BE2C (cell line): ENCODE measurements around the gene FAM32A.

Source experiments
- DNase-seq: peaks from one replicate; pipeline ENCODE4 v3.0.0-alpha.2; 2020
- H3K27me3 ChIP-seq: fragments of 250-450 bp; sonication (Bioruptor Pico); 2 replicates; pipeline ENCODE4 v1.5.1; 2020; ENCODE audit warnings: mild to moderate bottlenecking
- H3K36me3 ChIP-seq: fragments of 250-450 bp; sonication (Bioruptor Pico); 2 replicates; pipeline ENCODE4 v1.5.1; 2020; ENCODE audit warnings: mild to moderate bottlenecking
- H3K4me1 ChIP-seq: fragments of 250-450 bp; sonication (Bioruptor Pico); 2 replicates; pipeline ENCODE4 v1.5.1; 2020
- H3K4me3 ChIP-seq: 2 replicates; pipeline ENCODE4 v1.5.1; 2011; ENCODE audit warnings: low read depth, low read length
- H3K9me3 ChIP-seq: fragments of 250-450 bp; sonication (Bioruptor Pico); 2 replicates; pipeline ENCODE4 v1.5.1; 2020
- CTCF ChIP-seq: IDR thresholded peaks from 2 replicates; pipeline ENCODE4 v1.5.1; 2012; ENCODE audit warnings: mild to moderate bottlenecking, low read depth, low read length

Gene FAM32A

GRCh38 chr19:16188521-16188920 is 3.3 kb downstream of the FAM32A start:
- no peak for TF ChIP-seq CTCF
- H3K36me3 ChIP-seq, result peaks cover 38% of the 10 kb centered on the region
- no peak overlapping the region for H3K4me3 ChIP-seq
- H3K4me1 ChIP-seq, result no peaks in the 10 kb centered on the region
- DNase-seq, result no peak
- no peaks in the 10 kb centered on the region for H3K27me3 ChIP-seq
- H3K9me3 ChIP-seq, result no peaks in the 10 kb centered on the region

GRCh38 chr19:16190198-16190597 is 5.0 kb downstream of the FAM32A start:
- TF ChIP-seq CTCF, result no peak
- no peaks in the 10 kb centered on the region for H3K9me3 ChIP-seq
- H3K36me3 ChIP-seq, result peaks cover 38% of the 10 kb centered on the region
- no peaks in the 10 kb centered on the region for H3K4me1 ChIP-seq
- H3K27me3 ChIP-seq, result no peaks in the 10 kb centered on the region
- DNase-seq, result no peak
- no peak overlapping the region for H3K4me3 ChIP-seq

- TF ChIP-seq CTCF, result no peak
- Histone ChIP-seq H3K4me1 (no peaks in the 10 kb centered on the region), H3K9me3 (no peaks in the 10 kb centered on the region), H3K4me3 (no peak overlapping the region), H3K27me3 (no peaks in the 10 kb centered on the region), H3K36me3 (peaks cover 38% of the 10 kb centered on the region)
- DNase-seq, result no peak
Measured at GRCh38 chr19:16190736-16191135, 5.5 kb downstream of the FAM32A start.

DNA sequence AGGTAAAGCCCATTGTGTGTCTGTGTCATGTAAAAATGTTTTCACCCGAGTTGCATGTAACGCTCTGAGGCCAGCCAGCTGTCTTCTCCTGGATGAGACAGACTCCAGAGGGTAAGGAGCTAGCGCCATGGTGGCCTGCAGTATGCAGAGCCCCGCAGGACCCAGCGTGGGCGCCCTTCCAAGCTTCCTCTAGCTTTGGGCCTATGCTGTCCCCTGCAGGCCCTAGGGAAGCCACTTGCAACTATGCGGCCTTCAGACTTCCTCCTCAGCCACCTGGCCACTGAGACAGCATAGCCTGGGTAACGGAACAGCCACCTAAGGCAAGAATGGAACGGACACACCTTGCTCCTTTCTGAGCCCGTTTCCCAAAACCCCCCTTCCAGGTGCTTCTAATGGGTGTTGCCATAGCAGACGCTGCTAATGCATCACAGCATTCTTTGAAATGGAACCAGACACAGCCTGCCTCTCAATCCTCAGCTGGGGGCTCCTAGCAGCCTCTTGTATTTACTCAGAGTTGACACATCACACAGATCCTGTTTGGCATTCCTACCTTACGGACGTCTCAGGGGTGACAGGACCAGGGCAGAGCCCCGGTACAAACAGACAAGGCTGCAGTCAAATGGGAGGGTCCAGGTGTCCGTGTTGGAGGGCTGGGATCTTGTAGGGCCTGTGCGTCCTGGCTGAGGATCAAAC is 6.2 kb downstream of the FAM32A start:
- TF ChIP-seq CTCF, result no peak
- peaks cover 38% of the 10 kb centered on the region for H3K36me3 ChIP-seq
- DNase-seq, result no peak
- H3K4me1 ChIP-seq, result no peaks in the 10 kb centered on the region
- H3K4me3 ChIP-seq, result no peak overlapping the region
- H3K27me3 ChIP-seq, result no peaks in the 10 kb centered on the region
- H3K9me3 ChIP-seq, result no peaks in the 10 kb centered on the region

- Histone ChIP-seq H3K4me3 (no peak overlapping the region), H3K4me1 (no peaks in the 10 kb centered on the region; the same call in 1 of the 2 replicates), H3K27me3 (no peaks in the 10 kb centered on the region), H3K9me3 (no peaks in the 10 kb centered on the region), H3K36me3 (peaks cover 26% of the 10 kb centered on the region)
- no peak for DNase-seq
- no peak for TF ChIP-seq CTCF
Measured at GRCh38 chr19:16193466-16193865, 8.3 kb downstream of the FAM32A start.

- H3K36me3 ChIP-seq, result peaks cover 5% of the 10 kb centered on the region
- no peak for TF ChIP-seq CTCF
- H3K4me3 ChIP-seq, result peak overlapping the region; percentile 96
- H3K27me3 ChIP-seq, result no peaks in the 10 kb centered on the region
- no peak for DNase-seq
- H3K4me1 ChIP-seq, result no peaks in the 10 kb centered on the region; the same call in 1 of the 2 replicates
- H3K9me3 ChIP-seq, result no peaks in the 10 kb centered on the region
Measured at GRCh38 chr19:16197188-16197621, 12.0 kb downstream of the FAM32A start.
